ENCODE measurements around the gene WWC2.
"Not testable (repeated sequence)": the region's sequence is repeated elsewhere in the genome, so short reads cannot be mapped to it uniquely, and the experiment has no call there.

The WWC2 gene

DNA sequence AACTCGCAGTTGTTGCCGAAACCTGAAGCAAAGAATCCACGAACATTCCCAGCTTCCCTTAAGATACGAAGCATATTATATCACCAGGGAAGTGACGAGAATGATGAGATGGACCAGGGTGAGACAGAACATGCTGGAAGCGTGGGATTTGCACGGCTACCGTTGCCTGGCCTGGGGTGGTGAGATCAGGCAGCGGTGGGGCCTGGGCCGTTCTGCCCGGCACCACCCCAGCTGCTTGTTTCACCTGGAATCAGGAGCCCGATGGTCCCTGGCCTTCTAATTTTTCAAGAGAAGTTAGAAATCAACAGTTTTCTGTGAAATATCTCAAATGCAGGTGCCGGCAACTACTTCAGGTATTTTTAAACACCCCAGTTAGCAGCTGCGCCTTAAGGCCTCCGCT is 215.3 kb downstream of the WWC2 start:
- no peak for DNase-seq

DNA sequence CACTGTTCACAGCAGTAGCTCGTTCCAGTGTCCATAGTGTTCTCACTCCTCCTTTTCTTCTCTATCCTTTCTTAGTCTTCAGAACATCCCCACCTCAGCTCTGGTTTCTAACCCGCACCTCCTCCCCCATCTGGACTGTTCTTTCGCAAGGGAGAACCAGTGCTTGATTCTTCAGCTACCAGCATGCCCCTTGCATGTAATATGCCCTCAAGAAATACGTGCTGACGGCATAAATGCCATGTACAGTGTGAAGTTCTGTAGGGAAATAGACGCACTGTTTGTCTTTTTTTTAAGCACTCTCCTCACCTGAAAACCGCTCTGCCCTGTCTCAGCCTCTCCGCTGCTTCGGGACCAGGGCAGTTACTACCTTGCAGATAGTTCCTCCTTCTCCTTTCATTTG is 215.7 kb downstream of the WWC2 start:
- no peak for DNase-seq

DNA sequence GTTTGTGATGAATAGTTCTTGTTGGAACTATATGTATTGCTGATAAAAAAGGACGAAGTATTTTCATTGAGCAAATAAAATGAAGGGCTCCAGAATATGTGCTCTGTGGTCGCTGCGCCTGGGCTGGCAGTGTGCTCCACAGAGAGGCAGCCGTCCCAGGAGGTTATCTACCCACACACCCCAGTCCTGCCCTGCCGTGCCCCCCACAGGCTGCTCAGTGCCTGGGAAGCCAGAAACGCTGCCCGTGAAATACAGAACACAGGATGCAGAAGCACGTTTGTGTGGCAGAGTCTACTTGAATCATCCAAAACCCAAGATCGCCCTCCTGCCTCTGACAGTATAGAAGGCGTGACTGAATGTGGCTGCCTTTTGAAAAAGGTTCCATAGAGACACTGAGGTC is 219.6 kb downstream of the WWC2 start:
- no peak for DNase-seq

DNA sequence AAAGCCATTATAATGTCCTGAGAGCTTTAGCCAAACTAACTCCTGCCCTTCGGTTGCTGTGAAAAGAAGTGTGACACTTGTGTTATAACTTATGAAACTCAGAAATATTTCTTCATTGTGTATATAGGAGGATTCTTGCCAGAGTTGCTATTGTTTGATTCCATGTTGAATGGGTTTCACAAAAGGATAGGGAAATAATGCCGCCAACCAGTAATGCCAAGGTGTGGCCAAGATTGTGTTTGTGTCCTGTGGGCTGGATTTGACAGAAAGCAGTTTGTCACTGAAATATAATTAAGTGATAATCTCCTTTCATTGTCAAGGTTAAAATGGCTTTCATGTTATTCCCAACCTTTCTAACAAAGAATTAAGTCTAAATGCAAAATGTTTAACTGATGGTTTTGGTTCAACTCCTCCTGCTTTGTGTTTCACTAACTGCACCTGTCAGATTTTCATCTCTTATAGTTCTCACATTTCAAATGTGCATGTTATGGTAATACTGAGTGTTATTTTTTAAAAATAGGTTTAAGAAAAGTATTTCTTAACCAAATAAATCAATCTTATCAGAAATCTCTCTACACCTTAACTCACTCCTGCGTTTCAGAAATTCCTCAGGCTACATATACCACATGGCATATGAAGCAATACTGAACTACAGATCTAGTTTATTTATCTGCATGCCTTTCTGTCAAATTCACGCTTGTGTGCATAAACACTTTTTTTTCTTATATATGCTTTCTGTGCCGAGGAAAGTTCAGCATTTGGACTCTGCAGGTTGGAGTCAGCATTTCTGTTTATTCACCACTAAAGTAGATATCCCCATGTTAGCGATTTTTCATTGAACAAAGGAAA is 221.4 kb downstream of the WWC2 start, which contains the start of gene CLDN22:
CLDN22 (minus strand) TSS at position 66 of the 849 bp plus-strand sequence; CDS start at position 8, 58 bp downstream.
- no peak for DNase-seq

DNA sequence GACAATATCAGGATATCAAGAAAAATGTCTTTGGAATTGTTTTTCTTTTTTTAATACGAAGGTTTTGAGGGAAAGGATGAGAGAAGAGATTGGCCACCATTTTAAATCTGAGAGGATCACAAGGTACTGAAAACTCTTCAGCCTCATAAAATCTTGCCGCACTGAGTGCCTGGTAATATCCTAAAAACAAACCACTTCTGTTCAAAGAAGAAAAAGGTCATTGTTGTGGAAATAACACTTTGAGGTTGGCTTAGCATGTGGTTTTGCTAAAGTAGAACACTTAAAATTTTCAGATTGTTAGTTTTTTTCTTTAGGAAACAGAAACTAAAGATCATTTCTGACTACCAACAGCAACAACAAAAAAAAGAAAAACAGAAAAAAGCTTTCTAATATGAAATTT is 222.0 kb downstream of the WWC2 start:
- no peak for DNase-seq

DNA sequence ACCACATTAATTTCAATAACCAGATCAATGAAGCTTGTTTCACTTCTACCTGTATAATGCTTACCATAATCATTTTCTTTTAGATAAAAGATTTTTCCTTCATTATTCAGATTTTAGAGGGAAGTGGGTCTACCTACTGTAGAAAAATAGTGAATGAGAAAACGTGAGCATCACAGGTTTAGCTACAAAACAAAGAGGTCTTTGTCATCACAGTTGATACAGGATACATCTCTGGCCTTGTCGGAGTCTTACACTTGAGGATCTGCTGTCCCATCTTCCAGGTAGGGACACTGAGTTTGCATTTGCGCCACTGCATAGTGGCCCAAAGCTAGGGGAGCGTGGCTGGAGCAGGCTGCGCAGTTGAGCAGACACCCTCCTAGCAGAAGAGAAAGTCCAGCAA is 222.5 kb downstream of the WWC2 start:
- DNase-seq: no peak

DNA sequence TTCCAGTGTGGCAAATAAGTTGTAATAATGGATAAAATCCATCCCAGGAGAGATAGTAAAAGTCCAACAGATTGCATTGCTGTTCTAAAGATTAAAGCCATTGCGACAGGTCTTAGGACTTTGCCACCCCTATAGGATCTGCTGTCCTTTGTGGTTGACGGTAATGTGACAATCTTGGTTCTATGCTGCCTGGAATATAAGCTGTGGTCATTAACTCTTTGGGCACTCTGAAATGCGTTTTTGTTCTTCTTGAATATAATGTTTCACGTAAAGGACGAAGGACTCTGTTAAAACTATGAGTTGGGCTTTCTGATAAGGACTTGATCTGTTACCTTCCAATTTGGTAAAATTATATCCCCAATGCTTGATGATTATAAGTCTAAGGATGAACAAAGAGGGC is 223.3 kb downstream of the WWC2 start, which contains the start of gene CLDN24:
CLDN24 (minus strand) TSS at position 101 of the 400 bp plus-strand sequence; CDS start at position 101, 0 bp downstream.
- DNase-seq: no peak

DNA sequence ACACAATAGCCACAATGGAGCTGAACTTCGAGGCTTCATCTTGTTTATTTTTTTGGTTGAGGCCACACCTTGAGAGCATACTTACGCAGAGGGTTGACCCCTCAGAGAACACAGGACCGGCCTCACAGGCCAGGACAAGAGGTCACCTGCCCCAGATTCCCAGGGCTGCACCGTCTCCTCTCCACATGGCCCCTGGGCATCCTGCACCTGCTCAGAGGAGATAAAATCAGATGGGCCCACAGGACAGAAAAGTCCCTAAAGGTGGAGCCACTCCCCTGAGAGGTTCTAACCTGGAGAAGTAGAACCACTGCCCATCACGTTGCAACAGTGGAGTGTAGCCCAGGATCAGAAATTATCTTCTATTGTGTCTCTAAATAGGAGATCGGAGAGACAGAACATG is 224.2 kb downstream of the WWC2 start:
- no peak for DNase-seq

DNA sequence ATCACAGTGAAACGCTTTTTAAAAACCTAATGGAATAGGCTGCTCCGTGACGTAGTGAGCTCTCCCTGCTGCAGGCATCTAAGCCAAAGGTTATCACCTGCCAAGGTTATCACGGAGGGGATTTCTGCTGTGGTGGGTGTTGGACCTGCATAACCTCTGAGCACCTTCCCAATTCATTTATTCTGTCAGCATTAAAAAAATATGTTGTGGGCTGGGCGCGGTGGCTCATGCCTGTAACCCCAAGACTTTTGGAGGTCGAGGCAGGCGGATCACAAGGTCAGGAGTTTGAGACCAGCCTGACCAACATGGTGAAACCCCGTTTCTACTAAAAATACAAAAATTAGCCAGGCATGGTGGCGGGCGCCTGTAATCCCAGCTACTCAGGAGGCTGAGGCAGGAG is 225.0 kb downstream of the WWC2 start:
- not testable (repeated sequence) for DNase-seq

DNA sequence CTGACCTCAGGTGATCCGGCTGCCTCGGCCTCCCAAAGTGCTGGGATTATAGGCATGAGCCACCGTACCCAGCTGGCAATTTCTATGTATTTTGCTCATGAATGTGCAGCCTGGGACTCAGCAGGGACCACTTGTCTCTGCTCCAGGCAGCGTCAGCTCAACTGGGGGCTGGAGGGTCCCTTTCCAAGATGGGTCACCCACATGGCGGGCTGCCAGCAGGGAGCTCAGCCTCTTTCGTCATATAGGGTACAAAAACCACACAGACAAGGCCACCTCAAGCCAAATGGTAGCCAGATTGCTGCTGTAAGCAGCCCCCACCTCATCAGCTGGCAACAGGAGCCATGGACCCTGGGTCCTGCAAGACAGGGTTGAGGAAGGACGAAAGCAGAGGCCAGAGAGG is 225.6 kb downstream of the WWC2 start:
- DNase-seq: no peak

DNA sequence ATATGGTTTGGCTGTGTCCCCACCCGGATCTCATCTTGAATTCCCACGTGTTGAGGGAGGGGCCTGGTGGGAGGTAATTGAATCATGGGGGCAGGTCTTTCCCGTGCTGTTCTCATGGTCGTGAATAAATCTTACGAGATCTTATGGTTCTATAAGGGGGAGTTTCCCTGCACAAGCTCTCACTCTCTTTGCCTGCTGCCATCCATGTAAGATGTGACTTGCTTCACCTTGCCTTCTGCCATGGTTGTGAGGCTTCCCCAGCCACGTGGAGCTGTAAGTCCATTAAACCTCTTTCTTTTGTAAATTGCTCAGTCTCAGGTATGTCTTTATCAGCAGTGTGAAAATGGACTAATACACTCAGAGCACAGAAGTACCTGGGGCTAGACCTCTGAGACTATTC is 227.3 kb downstream of the WWC2 start:
- DNase-seq: not testable (repeated sequence)

DNA sequence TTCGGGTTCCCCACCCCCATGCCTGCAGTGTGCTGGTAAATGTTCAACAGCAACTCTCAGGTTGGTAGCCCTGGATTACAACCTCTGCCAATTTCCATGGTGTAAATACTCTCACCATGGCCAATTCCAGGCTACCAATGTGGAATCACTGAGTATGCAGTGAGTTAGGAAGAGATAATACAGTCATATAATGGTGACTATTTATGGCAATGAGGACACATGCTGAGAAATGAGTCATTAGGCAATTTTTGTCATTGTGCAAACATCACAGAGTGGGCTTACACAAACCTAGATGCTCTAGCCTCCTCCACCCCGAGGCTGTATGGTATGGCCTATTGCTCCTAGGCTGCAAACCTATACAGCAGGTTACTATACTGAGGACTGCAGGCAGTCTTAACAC is 227.8 kb downstream of the WWC2 start:
- DNase-seq: no peak

DNA sequence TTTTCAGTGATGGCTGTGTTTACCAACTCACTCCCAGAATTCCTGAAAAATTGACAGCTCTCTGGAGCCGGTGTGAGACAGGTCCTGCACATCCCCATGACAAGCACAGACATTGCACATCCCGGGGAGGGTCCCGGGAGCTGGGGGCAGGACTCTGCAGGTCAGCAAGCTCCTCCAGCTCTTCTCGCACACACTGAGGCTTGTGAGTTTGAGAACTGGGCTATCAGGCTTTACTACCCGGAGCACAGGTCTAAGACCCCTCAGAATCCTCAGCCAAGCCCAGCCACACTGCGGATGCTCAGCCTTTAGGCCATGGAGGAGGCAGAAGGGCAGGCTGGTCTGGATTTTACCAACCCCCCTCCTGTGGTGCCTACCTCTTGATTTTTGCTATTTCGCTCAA is 228.8 kb downstream of the WWC2 start:
- no peak for DNase-seq

DNA sequence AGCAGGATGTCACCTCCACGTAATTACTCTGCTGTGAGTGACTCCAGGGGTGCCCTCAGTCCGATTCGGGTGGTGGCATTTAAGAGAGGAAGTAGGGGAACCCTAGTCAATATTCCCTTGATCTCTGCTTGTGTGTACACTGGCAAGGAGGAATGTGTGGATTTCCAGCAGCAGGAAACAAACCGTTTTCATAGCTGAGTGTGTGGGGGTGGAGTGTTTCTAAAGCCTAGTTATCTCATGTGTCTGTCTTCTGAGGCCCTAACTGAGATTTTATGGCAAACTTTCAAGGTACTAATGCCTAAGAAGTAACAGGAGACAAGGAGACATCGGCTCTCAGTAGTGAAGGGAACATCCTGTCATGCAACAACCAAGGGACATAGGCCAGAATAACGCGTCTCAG is 229.8 kb downstream of the WWC2 start:
- DNase-seq: no peak

DNA sequence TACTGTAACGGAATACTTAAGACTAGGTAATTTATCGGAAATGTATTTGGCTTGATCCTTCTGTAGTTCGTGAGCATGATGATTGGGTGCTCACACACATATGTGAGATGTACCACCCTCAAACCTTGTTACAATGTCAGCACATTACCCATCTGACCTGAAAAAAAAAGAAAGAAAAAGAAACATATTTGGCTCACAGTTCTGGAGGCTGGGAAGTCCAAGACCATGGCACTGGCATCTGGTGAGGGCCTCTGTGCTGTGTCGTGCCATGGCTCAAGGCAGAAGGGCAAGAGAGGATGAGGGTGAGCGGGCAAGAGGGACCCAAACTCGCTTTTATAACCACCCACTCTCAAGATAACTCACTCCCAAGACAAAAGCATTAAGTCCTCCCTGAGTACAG is 230.2 kb downstream of the WWC2 start:
- DNase-seq: no peak

DNA sequence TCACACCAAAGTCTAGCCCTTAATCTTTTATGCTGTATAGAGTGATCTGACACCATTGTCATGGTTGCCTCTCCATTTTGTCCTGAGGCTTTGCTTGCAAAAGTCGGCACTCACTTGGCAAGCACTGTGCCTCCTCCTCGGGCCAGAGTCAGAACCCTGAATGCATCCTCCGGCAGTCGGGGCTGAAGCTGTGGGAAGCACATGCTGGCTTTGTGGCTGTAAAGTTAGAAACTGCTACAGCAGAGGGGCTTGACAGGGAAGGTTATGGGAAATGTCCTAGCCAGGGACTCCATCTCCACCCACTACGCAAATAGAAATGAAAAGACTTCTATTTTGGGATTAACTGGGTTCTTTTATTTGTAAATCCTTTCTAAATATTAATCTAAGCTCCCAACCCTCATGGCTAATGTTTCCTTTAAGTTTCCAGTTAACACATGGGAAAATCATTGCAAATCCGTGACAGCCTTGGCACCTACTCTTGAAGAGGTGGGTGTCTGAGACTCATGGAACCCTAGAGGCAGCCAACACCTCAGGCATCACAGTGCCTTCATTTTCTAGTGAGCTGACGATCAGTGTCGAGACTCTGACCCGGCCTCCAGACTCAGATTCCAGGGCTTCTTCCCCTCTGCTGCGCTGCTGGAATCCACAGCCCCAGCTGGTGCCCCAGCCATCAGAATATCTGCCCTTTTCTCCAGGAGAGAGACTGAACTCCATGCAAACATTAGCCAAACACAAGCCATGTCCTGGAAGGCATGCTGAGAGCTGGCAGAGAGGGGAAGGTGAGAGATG is 231.1 kb downstream of the WWC2 start:
- no peak for DNase-seq

DNA sequence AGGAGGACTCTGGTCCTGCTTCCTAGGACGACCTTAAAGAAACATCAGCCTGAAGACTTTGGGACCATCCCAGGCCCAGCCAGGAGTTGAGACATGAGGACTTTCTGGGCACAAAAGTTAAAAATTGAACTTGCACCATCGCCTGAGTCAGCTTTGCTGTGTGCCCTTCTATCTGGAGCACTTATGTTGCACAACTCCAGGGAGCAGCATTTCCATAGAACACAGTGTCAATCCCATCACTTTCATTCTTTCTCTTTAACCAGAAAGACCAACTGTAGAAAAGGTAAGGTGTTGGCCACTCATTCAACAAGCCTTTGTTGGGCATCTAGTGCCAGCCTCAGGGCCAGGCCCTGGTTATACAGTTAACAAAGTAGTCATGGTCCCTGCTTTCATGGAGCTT is 231.8 kb downstream of the WWC2 start:
- no peak for DNase-seq

DNA sequence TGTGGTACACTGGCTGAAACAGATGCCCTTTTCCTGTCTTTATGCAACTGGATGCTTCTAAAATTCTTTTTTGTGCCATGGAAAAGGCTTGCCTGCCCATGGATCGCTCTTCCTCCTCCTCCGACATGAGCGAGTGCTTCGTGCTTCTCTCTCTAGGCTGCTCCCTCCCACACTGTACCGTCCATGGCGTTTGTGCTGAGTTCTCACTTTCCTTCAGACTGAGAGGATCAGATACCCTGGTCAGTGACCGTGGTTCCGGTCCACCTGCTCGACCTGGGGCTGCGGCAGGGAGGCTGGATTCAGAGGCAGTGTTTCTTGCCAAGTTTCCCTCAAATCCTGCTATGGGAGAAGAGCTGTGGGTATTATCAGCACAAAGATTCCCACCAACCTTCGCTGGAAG is 233.4 kb downstream of the WWC2 start:
- no peak for DNase-seq

DNA sequence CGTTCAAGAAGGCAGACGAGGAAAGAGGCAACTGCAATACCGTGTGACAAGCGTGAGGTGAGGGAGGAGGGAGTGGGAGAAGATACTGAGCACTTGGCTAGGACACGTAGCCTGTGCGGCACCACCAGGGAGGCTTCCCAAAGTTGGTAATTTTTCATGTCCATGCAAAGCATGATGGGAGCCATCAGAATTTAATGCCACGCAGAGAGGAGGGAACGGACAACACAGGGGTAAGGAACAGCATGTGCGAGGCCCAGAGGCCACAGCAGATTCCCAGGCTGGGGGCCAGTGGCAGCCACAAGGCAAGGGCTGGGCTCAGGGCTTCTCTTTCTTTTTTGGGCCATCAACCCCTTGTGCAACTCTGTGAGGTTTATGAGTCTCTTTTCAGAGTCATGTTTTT is 234.1 kb downstream of the WWC2 start:
- DNase-seq: no peak

DNA sequence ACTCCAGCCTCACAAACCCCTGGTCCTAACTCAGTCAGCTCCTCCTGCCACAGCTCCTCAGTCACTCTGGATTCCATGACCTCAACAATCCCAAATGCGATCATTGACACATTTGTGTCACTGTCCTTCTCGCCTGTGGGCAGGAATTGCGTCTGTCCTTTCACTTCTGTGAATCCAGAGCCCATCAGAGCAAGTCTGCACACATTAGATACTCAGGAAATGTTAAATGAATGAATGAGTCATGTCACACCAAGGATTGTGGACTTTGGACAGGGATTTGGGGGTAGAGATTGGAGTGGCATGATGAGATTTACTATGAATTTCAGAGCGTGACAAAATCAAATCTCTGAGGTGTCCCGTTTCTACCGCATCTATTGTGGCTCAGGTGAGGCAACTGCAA is 234.9 kb downstream of the WWC2 start:
- DNase-seq: no peak

DNA sequence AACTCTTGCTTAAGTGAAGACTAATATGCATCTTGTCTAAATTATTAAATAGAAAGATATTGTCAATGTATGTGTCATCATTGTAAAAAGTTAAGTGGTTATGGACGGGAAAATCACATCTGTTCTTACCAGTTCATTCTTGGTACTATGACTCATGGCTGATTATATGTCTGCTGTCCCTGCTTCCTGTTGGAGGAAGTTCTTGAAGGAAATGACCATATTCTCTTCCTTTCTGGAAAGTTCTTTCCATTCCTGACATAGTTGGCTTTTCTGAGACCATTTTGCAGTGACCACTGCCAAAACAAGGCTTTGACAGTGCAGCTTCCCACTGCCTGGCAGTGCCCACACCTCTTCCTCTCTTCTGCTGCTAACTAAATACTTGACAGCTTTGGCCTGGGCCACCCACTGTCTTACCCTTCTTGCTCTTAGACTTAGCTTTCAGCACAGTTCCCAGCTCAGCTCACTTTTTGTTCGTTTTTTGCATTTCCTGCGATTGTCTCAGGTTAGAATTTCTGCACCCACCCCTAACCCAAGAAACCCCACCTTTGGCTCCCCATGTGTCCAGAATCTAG is 236.4 kb downstream of the WWC2 start:
- no peak for DNase-seq

DNA sequence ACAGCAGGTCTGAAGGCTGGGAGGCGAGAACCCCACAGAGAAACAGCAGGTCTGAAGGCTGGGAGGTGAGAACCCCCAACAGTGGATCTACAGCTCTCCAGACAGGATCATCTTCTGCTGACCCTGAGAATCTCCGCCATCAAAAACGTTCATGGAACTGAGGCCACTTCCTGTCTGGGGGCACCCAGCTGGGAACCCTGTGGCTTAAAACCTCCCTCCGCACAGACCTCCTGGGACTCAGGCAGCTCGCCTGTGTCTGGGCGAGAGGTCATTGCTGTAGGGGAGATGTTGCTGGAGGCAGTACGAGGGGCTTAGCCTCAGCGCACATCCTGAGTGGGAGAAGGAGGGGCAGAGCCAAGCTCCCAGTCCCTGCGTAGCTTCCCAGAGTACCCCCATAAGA is 238.3 kb downstream of the WWC2 start:
- DNase-seq: no peak

DNA sequence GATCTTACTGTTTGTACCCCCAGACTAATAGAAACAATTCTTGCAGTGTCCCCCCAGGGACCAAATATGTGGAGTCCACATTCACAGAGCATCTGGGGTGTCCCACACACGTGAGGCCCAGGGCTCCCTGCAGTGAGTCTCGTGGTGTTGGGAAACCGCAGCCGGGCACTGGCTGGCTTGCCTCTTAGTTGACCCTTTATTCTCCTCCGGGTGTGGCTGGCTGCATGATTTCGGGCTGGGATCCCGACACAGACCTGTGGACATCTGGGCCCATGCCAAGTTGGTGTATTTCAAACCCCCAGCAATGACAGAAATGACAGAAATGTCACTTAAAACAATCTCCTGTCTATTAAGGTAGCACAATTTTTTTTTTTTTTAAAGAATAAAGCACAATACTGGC is 238.8 kb downstream of the WWC2 start:
- DNase-seq: no peak

Measured in NCI-H2107 (cell line).